Measurements from ENCODE around the gene TSPAN9. TPM values are rescaled to one million over a fixed set of nuclear protein-coding genes. Genes with fewer than 3 reads are reported as not detected.

The TSPAN9 gene
- total RNA-seq, 4 donors from 2014 or later: 27.8 to 47.2 (median 34.3) TPM

DNA sequence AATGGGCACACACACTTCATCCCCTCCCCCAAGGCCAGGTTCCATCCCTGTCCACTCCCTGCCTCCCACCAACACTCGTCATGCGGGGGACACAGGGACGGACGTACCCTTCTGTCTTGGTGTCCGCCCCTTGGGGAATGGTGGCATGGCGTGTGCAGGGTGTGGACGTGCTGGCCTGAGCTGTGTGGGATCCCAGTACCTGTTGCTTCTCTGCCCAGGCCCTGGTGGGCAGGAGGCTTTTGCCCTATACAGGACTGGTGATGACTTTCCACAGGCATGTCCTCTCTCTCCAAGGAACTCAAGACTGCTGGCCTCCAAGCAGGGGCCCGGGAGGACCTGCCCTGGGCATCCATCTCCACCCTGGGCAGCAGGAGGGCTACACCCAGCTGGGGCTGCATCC is 218.0 kb downstream of the TSPAN9 start:
- Histone ChIP-seq H3K9me3 (no peaks in the 10 kb centered on the region), H3K4me1 (peaks cover 22% of the 10 kb centered on the region), H3K27me3 (no peaks in the 10 kb centered on the region), H3K4me3 (no peak overlapping the region), H3K36me3 (no peaks in the 10 kb centered on the region), H3K27ac (no peak overlapping the region)
- WGBS: 92% methylated on average over 6 of the region's 8 CpGs
- DNase-seq (ENCODE audit: low spot score in 2 of 2): no peak
- TF ChIP-seq POLR2A (IDR thresholded peaks at IDR 0.05) (no peak), EP300 (IDR thresholded peaks at IDR 0.05) (no peak), POLR2AphosphoS5 (IDR thresholded peaks at IDR 0.05) (no peak)
- TF ChIP-seq, protein P1, sequence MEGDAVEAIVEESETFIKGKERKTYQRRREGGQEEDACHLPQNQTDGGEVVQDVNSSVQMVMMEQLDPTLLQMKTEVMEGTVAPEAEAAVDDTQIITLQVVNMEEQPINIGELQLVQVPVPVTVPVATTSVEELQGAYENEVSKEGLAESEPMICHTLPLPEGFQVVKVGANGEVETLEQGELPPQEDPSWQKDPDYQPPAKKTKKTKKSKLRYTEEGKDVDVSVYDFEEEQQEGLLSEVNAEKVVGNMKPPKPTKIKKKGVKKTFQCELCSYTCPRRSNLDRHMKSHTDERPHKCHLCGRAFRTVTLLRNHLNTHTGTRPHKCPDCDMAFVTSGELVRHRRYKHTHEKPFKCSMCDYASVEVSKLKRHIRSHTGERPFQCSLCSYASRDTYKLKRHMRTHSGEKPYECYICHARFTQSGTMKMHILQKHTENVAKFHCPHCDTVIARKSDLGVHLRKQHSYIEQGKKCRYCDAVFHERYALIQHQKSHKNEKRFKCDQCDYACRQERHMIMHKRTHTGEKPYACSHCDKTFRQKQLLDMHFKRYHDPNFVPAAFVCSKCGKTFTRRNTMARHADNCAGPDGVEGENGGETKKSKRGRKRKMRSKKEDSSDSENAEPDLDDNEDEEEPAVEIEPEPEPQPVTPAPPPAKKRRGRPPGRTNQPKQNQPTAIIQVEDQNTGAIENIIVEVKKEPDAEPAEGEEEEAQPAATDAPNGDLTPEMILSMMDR (IDR thresholded peaks at IDR 0.05): no peak

DNA sequence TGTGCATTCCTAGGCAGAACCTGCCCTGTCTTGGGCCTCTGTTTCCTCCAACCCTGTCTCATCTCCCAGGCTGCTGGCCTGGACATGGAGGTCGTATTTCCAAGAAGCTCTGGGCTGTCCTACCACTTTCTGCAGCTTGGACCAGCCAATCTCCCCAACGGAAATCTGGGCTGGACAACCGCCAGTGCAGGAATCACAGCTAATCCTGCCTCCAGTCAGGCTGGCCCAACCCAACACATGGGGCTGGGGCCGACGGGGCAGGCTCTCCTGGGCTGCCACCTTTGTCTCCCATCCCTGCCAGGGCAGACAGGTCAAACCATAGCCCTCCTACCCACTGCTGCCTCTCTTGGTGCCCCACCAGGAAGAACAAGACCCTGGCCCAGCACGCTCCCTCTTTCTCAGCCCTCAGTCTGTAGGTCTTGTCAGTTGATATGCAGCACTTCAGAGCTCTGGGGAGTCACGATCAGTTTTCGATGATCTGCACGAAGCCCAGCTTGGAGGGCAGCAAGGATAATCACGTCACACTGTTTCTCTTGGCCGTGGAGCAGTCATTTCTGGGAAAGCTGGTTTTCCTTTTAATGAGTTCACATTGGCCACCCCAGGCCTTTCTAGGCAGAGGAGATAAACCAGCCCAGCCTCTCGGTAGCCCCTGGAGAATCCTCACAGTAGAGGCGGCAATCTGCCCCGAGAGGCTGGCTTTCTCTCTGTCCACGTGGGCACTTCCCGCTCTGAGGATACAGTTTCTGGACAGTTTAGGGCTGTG is 218.6 kb downstream of the TSPAN9 start:
- Histone ChIP-seq H3K27ac (no peak overlapping the region), H3K9me3 (no peaks in the 10 kb centered on the region), H3K36me3 (no peaks in the 10 kb centered on the region), H3K4me3 (no peak overlapping the region), H3K27me3 (no peaks in the 10 kb centered on the region), H3K4me1 (peaks cover 28% of the 10 kb centered on the region)
- WGBS: 53% methylated on average over 15 of the region's 16 CpGs
- DNase-seq (ENCODE audit: low spot score in 2 of 2): no peak
- TF ChIP-seq POLR2AphosphoS5 (IDR thresholded peaks at IDR 0.05): no peak
- TF ChIP-seq POLR2A (IDR thresholded peaks at IDR 0.05): no peak
- TF ChIP-seq, protein P1 (IDR thresholded peaks at IDR 0.05): no peak
- no peak for TF ChIP-seq EP300 (IDR thresholded peaks at IDR 0.05)

DNA sequence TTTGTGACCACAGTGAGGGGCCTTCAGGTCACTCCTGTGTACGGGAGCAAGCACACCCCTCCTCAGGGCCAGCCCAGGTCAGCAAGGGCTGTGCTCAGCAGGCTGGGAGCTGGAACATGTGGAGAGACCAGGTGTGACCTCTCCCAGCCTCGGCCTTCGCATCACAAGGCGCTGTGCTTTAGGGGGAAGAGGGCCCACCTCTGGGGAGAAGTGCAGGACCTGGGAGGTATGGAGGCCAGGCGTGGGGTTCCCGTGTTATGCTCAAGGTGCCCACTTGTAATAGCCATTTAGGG is 219.2 kb downstream of the TSPAN9 start:
- no peak overlapping the region for H3K4me3 ChIP-seq
- DNase-seq (ENCODE audit: low spot score in 2 of 2): no peak
- H3K36me3 ChIP-seq: no peaks in the 10 kb centered on the region
- no peak overlapping the region for H3K27ac ChIP-seq
- H3K4me1 ChIP-seq: peaks cover 30% of the 10 kb centered on the region
- WGBS: 83% methylated on average over 6 of the region's 6 CpGs
- no peaks in the 10 kb centered on the region for H3K27me3 ChIP-seq
- no peaks in the 10 kb centered on the region for H3K9me3 ChIP-seq
- TF ChIP-seq POLR2A (IDR thresholded peaks at IDR 0.05): no peak

DNA sequence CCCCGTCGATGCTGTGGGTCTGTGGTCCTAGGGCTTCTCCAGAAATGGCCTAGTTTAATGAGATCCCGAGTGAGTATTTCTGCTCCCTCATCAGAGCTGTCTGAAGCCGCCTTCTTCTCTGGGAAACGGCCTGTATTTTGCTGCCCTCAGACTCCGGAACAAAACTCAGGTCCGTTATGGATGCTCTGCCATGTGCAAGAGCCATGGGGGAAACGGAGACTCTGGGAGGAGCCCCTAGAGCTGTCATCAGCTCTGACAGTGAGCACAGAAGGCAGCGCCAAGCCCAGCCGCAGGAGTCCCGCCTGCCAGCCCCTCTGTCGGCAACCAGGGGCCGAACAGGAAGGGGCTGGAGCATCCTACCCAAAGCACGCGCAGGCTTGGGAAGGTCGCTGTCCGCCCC is 221.4 kb downstream of the TSPAN9 start:
- TF ChIP-seq POLR2A (IDR thresholded peaks at IDR 0.05) (no peak), POLR2AphosphoS5 (IDR thresholded peaks at IDR 0.05) (no peak), EP300 (IDR thresholded peaks at IDR 0.05) (no peak)
- TF ChIP-seq, protein P1 (IDR thresholded peaks at IDR 0.05): no peak
- Histone ChIP-seq H3K36me3 (no peaks in the 10 kb centered on the region), H3K4me1 (peaks cover 30% of the 10 kb centered on the region), H3K4me3 (no peak overlapping the region), H3K27me3 (peaks cover 5% of the 10 kb centered on the region), H3K27ac (no peak overlapping the region), H3K9me3 (no peaks in the 10 kb centered on the region)
- WGBS: 43% methylated on average over 12 of the region's 17 CpGs
- DNase-seq (ENCODE audit: low spot score in 2 of 2): no peak

DNA sequence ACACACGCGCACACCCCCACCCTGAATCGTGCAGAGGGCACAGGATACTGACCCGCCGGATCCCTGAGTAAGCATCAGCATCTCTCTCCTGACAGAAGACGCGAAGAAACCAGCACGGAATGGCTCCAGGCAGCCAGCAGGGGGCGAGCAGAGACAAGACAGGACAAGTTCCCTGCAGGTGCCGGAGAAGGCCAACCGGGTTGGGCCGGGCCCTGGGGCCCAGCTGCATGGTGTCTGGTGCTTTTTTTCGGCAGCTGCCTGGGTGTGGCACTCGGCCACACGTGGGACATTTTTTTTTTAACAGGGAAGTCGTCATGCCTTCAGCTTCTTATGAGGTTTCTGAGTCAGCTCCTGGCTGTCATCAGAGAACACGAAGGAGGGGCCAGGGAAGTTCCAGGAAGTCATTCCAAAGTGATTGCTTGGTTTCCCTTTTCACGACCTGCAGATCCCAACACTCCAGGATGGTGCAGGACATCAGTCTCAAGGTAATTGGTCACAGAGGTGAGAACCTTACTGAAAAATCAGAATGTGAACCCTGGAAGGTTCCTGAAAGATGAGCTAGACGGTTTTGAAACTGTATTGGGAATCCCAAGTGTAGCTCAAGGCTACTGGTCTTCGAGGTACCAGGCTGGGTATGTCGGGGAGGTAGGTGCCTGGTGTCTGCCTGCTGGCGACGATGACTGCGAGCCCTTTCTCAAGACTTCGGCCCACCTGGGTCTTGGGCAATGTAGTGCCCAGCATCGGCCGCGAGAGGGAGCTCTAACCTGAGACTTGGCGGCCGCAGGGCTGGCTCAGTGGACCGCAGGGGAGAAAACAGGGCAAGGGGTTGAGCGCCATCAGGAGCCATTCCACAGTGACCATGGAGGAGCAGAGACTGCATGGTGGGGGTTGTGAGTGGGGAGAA is 223.0 kb downstream of the TSPAN9 start:
- Histone ChIP-seq H3K36me3 (no peaks in the 10 kb centered on the region), H3K9me3 (no peaks in the 10 kb centered on the region), H3K4me1 (peaks cover 34% of the 10 kb centered on the region), H3K4me3 (peak overlapping the region; percentile 42), H3K27me3 (peaks cover 6% of the 10 kb centered on the region), H3K27ac (peak overlapping the region; percentile 76)
- 0% methylated on average over 10 of the region's 32 CpGs for WGBS
- DNase-seq (ENCODE audit: low spot score in 2 of 2): peak; percentile 94 to 95
- no peak for TF ChIP-seq EP300 (IDR thresholded peaks at IDR 0.05)
- TF ChIP-seq POLR2AphosphoS5 (IDR thresholded peaks at IDR 0.05): peak in 2 of 3 donors; percentile 62
- TF ChIP-seq POLR2A (IDR thresholded peaks at IDR 0.05): no peak
- TF ChIP-seq, protein P1 (IDR thresholded peaks at IDR 0.05): peak; percentile 84 to 91

All from suprapubic skin (tissue), 4 donors.